Measurements from ENCODE around the gene APBA1.
"Not testable (repeated sequence)": the region's sequence is repeated elsewhere in the genome, so short reads cannot be mapped to it uniquely, and the experiment has no call there.

APBA1 gene

GRCh38 chr9:69611221-69611620 is 61.0 kb downstream of the APBA1 start:
- H3K27ac ChIP-seq, result no peak overlapping the region
- DNase-seq (ENCODE audit: low read depth, low spot score), result no peak

- no peak overlapping the region for H3K27ac ChIP-seq
- DNase-seq (ENCODE audit: low read depth, low spot score), result no peak
Measured at GRCh38 chr9:69609156-69609555, 63.0 kb downstream of the APBA1 start.

GRCh38 chr9:69606089-69606488 is 66.1 kb downstream of the APBA1 start:
- no peak overlapping the region for H3K27ac ChIP-seq
- DNase-seq (ENCODE audit: low read depth, low spot score), result no peak

- no peak for DNase-seq (ENCODE audit: low read depth, low spot score)
- H3K27ac ChIP-seq, result no peak overlapping the region
Measured at GRCh38 chr9:69605406-69605805, 66.8 kb downstream of the APBA1 start.

- no peak for DNase-seq (ENCODE audit: low read depth, low spot score)
- H3K27ac ChIP-seq, result no peak overlapping the region
Measured at GRCh38 chr9:69604568-69605219, 67.5 kb downstream of the APBA1 start.

GRCh38 chr9:69603656-69604055 is 68.5 kb downstream of the APBA1 start:
- no peak overlapping the region for H3K27ac ChIP-seq

GRCh38 chr9:69602773-69603172 is 69.4 kb downstream of the APBA1 start:
- no peak overlapping the region for H3K27ac ChIP-seq
- DNase-seq (ENCODE audit: low read depth, low spot score), result no peak

More at GRCh38 chr9:69603656-69604055, 68.5 kb downstream of the APBA1 start:
- no peak for DNase-seq (ENCODE audit: low read depth, low spot score)

- H3K27ac ChIP-seq, result no peak overlapping the region
- no peak for DNase-seq (ENCODE audit: low read depth, low spot score)
Measured at GRCh38 chr9:69601698-69602097, 70.5 kb downstream of the APBA1 start.

GRCh38 chr9:69600314-69601047 is 71.7 kb downstream of the APBA1 start:
- no peak for DNase-seq (ENCODE audit: low read depth, low spot score)
- no peak overlapping the region for H3K27ac ChIP-seq

- no peak overlapping the region for H3K27ac ChIP-seq
- no peak for DNase-seq (ENCODE audit: low read depth, low spot score)
Measured at GRCh38 chr9:69599232-69599971, 72.8 kb downstream of the APBA1 start.

GRCh38 chr9:69596906-69597305 is 75.3 kb downstream of the APBA1 start:
- H3K27ac ChIP-seq; DNase-seq (ENCODE audit: low read depth, low spot score): not testable (repeated sequence)

- DNase-seq (ENCODE audit: low read depth, low spot score), result no peak
- H3K27ac ChIP-seq, result no peak overlapping the region
Measured at GRCh38 chr9:69594180-69594579, 78.0 kb downstream of the APBA1 start.

- no peak for DNase-seq (ENCODE audit: low read depth, low spot score)
- no peak overlapping the region for H3K27ac ChIP-seq
Measured at GRCh38 chr9:69593756-69594155, 78.4 kb downstream of the APBA1 start.

GRCh38 chr9:69593301-69593700 is 78.9 kb downstream of the APBA1 start:
- no peak overlapping the region for H3K27ac ChIP-seq
- DNase-seq (ENCODE audit: low read depth, low spot score), result no peak

- H3K27ac ChIP-seq, result no peak overlapping the region
- no peak for DNase-seq (ENCODE audit: low read depth, low spot score)
Measured at GRCh38 chr9:69590266-69590665, 81.9 kb downstream of the APBA1 start.

GRCh38 chr9:69589156-69589555 is 83.0 kb downstream of the APBA1 start:
- no peak overlapping the region for H3K27ac ChIP-seq
- no peak for DNase-seq (ENCODE audit: low read depth, low spot score)

- no peak overlapping the region for H3K27ac ChIP-seq
- no peak for DNase-seq (ENCODE audit: low read depth, low spot score)
Measured at GRCh38 chr9:69585571-69585970, 86.6 kb downstream of the APBA1 start.

GRCh38 chr9:69584759-69585158 is 87.4 kb downstream of the APBA1 start:
- no peak overlapping the region for H3K27ac ChIP-seq
- no peak for DNase-seq (ENCODE audit: low read depth, low spot score)

GRCh38 chr9:69583645-69584234 is 88.4 kb downstream of the APBA1 start:
- H3K27ac ChIP-seq, result no peak overlapping the region
- DNase-seq (ENCODE audit: low read depth, low spot score), result no peak

- DNase-seq (ENCODE audit: low read depth, low spot score), result peak; percentile 31
- peak overlapping the region; percentile 2 for H3K27ac ChIP-seq
Measured at GRCh38 chr9:69582544-69583297, 89.5 kb downstream of the APBA1 start.

All from epithelial cell of prostate (primary cell).